Upper lobe of left lung (tissue), 6 donors: ENCODE measurements around the gene UNC5A. TPM values are rescaled to one million over a fixed set of nuclear protein-coding genes. Genes with fewer than 3 reads are reported as not detected.
A peak's percentile ranks its signal among the peaks of the same experiment; 100 is the strongest.

Experiments used
- ATAC-seq, 2 donors: fragments of 200-7000 bp; cut with Tn5 transposase; one replicate each; pipeline ENCODE4 v1.9.1; 2022; ENCODE audit warnings: mild to moderate bottlenecking in 2 of 2, moderate library complexity in 2 of 2; ENCODE audit not compliant: low FRiP score in 2 of 2
- DNase-seq, 2 donors: peaks; one replicate each; pipeline ENCODE4 v3.0.0-alpha.2; 2019 to 2020
- H3K27ac ChIP-seq, 4 donors: fragments of 200-600 bp; sonication (generic); one replicate each; pipeline ENCODE4 v1.5.1; 2016 to 2019
- H3K27me3 ChIP-seq, 4 donors: fragments of 200-600 bp; sonication (generic); one replicate each; pipeline ENCODE4 v1.5.1; 2017 to 2019
- H3K36me3 ChIP-seq, 4 donors: fragments of 200-600 bp; sonication (generic); one replicate each; pipeline ENCODE4 v1.5.1; 2016 to 2019
- H3K4me1 ChIP-seq, 4 donors: fragments of 200-600 bp; sonication (generic); one replicate each; pipeline ENCODE4 v1.5.1; 2018 to 2019
- H3K4me3 ChIP-seq, 4 donors: fragments of 200-600 bp; sonication (generic); one replicate each; pipeline ENCODE4 v1.5.1; 2017 to 2019; ENCODE audit warnings: mild to moderate bottlenecking in 2 of 4, moderate library complexity in 1 of 4
- H3K9me3 ChIP-seq, 4 donors: fragments of 200-600 bp; sonication (generic); one replicate each; pipeline ENCODE4 v1.5.1; 2018 to 2019
- EP300 ChIP-seq, 4 donors: sonication (generic); formaldehyde crosslinking; IDR thresholded peaks; one replicate each; pipeline ENCODE4 v1.5.1; 2017; ENCODE audit warnings: antibody characterized with exemption in 4 of 4, control low read depth in 2 of 4
- POLR2A ChIP-seq, 4 donors: fragments of 450-650 bp; IDR thresholded peaks; one replicate each; pipeline ENCODE4 v1.5.1; 2016 to 2017; ENCODE audit warnings: antibody characterized with exemption in 4 of 4, mild to moderate bottlenecking in 2 of 4
- POLR2AphosphoS5 ChIP-seq, 2 donors: sonication (generic); formaldehyde crosslinking; IDR thresholded peaks; one replicate each; pipeline ENCODE4 v1.5.1; 2017; ENCODE audit warnings: antibody characterized with exemption in 2 of 2
- WGBS, 2 donors: methylation state at CpG; one replicate each; pipeline ENCODE4 v1.1.5; 2017 to 2018; 5-methylcytosine and 5-hydroxymethylcytosine counted together
- total RNA-seq, 6 donors: library from RNA; depleted of rRNA in 4 of 6; stranded (reverse); fragments of >200 nt in 4 of 6; gene quantifications; one replicate each; pipeline versions ENCODE4 v1.1.0 to v1.2.1, GENCODE V29; 2016 to 2021
- TF ChIP-seq, protein P1 (sequence below), 6 experiments: fragments of 450-650 bp in 4 of 6; fragments of 200-600 bp in 2 of 6; sonication (generic) in 2 of 6; IDR thresholded peaks; one replicate each; pipeline ENCODE4 v1.5.1; 2016 to 2019; ENCODE audit warnings: antibody characterized with exemption in 6 of 6
- donor health status: DM: no; HTN: no; CAD: no; lungs with moderate emphysema.
- donor health status: DM: no; HTN: yes; CAD: no; lungs with severe emphysema.

UNC5A gene
- total RNA-seq, 6 donors from 2014 or later, result 0.20 to 1.0 (median 0.39) TPM; not detected in 1

GRCh38 chr5:176780176-176781053, 29.9 kb upstream of the UNC5A start:
- 44 to 53% methylated on average over 12 to 14 of the region's 14 CpGs for WGBS, 2 donors
- no peak overlapping the region for H3K4me3 ChIP-seq
- ATAC-seq (no peak), DNase-seq (no peak)
- TF ChIP-seq POLR2A (IDR thresholded peaks at IDR 0.05) (no peak), POLR2AphosphoS5 (IDR thresholded peaks at IDR 0.05) (no peak), EP300 (IDR thresholded peaks at IDR 0.05) (no peak)
- TF ChIP-seq, protein P1, sequence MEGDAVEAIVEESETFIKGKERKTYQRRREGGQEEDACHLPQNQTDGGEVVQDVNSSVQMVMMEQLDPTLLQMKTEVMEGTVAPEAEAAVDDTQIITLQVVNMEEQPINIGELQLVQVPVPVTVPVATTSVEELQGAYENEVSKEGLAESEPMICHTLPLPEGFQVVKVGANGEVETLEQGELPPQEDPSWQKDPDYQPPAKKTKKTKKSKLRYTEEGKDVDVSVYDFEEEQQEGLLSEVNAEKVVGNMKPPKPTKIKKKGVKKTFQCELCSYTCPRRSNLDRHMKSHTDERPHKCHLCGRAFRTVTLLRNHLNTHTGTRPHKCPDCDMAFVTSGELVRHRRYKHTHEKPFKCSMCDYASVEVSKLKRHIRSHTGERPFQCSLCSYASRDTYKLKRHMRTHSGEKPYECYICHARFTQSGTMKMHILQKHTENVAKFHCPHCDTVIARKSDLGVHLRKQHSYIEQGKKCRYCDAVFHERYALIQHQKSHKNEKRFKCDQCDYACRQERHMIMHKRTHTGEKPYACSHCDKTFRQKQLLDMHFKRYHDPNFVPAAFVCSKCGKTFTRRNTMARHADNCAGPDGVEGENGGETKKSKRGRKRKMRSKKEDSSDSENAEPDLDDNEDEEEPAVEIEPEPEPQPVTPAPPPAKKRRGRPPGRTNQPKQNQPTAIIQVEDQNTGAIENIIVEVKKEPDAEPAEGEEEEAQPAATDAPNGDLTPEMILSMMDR (IDR thresholded peaks at IDR 0.05), result no peak
- peaks cover 0 to 12% (median 6%) of the 10 kb centered on the region in 4 donors for H3K4me1 ChIP-seq
- no peaks in the 10 kb centered on the region for H3K36me3 ChIP-seq
- peaks cover 0 to 6% (median under 1%) of the 10 kb centered on the region in 4 donors for H3K27me3 ChIP-seq
- no peak overlapping the region for H3K27ac ChIP-seq
- H3K9me3 ChIP-seq, result no peaks in the 10 kb centered on the region

DNA sequence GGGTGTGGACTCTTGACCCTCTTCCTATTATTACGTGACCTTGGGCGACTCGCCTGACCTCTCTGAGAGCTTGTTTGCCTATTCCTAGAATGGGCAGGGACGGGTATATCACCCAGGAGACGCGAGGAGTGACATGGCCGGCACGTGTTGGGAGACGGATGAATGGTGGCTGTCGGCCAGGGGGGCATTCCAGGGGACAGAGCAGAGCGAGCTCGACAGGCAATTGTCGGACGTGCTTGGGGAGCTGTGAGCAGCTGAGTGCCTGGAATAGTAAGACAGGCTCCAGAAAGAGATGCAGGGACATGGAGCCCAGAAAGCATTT, 29.3 kb upstream of the UNC5A start:
- WGBS, 2 donors, result 41 to 42% methylated on average over 14 of the region's 14 CpGs
- ATAC-seq (no peak), DNase-seq (peak; percentile 21 to 22)
- H3K27ac ChIP-seq, result no peak overlapping the region
- H3K4me3 ChIP-seq, result no peak overlapping the region
- H3K27me3 ChIP-seq, result peaks cover 0 to 6% (median 2%) of the 10 kb centered on the region in 4 donors
- no peak for TF ChIP-seq EP300 (IDR thresholded peaks at IDR 0.05)
- TF ChIP-seq, protein P1 (IDR thresholded peaks at IDR 0.05), result no peak
- TF ChIP-seq POLR2AphosphoS5 (IDR thresholded peaks at IDR 0.05), result no peak
- no peak for TF ChIP-seq POLR2A (IDR thresholded peaks at IDR 0.05)
- no peaks in the 10 kb centered on the region for H3K36me3 ChIP-seq
- H3K4me1 ChIP-seq, result peaks cover 0 to 12% (median 6%) of the 10 kb centered on the region in 4 donors
- no peaks in the 10 kb centered on the region for H3K9me3 ChIP-seq

- WGBS, 2 donors, result 72 to 78% methylated on average over 17 of the region's 17 CpGs
- H3K27ac ChIP-seq, result no peak overlapping the region
- H3K9me3 ChIP-seq, result no peaks in the 10 kb centered on the region
- no peak overlapping the region for H3K4me3 ChIP-seq
- peaks cover 0 to 12% (median 6%) of the 10 kb centered on the region in 4 donors for H3K4me1 ChIP-seq
- H3K36me3 ChIP-seq, result no peaks in the 10 kb centered on the region
- H3K27me3 ChIP-seq, result peaks cover 0 to 6% (median 2%) of the 10 kb centered on the region in 4 donors
- TF ChIP-seq, protein P1 (IDR thresholded peaks at IDR 0.05), result no peak
- DNase-seq (peak; percentile 8 to 25), ATAC-seq (no peak)
Observed at GRCh38 chr5:176781638-176782570, 28.5 kb upstream of the UNC5A start.

DNA sequence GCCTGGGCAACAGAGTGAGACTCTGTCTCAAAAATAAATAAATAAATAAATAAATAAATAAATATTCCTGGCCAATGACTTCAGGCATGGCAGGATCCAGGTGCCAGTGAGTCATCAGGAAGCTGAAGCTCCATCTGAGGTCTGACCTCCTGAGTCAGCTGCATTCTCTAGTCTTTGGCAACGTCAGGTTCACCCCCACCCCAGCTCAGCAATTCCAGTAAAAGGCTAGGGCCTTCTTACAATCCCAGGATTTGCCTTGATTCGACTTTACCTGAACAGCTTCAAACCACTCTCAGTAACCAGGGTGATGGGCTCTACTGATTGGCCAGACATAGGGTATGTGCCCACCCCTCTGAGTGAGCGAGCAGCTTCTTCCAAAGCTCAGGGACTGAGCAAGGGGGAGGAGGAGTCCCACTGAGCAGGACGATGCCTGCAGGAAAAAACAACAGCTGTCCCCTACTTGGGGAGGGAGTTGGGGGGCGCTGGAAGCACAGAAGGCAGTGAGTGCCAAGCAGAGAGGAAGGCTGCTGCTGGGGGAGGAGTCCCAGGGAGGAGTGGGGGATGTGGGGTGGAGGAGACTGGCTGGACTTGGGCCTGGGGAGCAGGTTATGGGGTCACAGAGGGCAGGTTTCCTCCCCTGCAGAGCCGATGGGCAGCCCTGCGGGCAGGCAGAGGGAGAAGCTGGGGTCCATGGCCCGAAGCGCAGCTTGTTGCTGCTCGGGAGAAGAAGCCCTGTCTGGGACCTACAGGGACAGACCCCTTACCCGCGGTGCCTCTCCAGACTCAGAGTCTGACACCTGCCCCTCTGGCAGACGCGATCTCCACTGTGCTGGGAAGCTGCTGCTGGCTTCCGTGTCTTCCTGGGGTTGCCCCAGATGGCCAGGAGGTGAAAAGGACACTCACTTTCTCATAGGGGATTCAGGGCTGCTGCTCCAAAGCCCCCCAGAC, 25.9 kb upstream of the UNC5A start:
- DNase-seq (peak in 1 of 2 donors; percentile 34), ATAC-seq (peak in 1 of 2 donors; percentile 30)
- 7 to 30% methylated on average over 2 to 10 of the region's 15 CpGs for WGBS, 2 donors
- Histone ChIP-seq H3K4me3 (no peak overlapping the region), H3K27ac (no peak overlapping the region), H3K27me3 (peaks cover 0 to 6% (median 2%) of the 10 kb centered on the region in 4 donors), H3K4me1 (peaks cover 0 to 12% (median 6%) of the 10 kb centered on the region in 4 donors), H3K9me3 (no peaks in the 10 kb centered on the region), H3K36me3 (no peaks in the 10 kb centered on the region)
- TF ChIP-seq, protein P1 (IDR thresholded peaks at IDR 0.05), result no peak
- TF ChIP-seq EP300 (IDR thresholded peaks at IDR 0.05) (no peak), POLR2AphosphoS5 (IDR thresholded peaks at IDR 0.05) (no peak), POLR2A (IDR thresholded peaks at IDR 0.05) (no peak)
